Measurements from ENCODE around the gene CCDC106. TPM values are rescaled to one million over a fixed set of nuclear protein-coding genes. Genes with fewer than 3 reads are reported as not detected.

Gene CCDC106
- total RNA-seq, 6 experiments from 2014 or later = 6.1 to 19.7 (median 9.8) TPM

DNA sequence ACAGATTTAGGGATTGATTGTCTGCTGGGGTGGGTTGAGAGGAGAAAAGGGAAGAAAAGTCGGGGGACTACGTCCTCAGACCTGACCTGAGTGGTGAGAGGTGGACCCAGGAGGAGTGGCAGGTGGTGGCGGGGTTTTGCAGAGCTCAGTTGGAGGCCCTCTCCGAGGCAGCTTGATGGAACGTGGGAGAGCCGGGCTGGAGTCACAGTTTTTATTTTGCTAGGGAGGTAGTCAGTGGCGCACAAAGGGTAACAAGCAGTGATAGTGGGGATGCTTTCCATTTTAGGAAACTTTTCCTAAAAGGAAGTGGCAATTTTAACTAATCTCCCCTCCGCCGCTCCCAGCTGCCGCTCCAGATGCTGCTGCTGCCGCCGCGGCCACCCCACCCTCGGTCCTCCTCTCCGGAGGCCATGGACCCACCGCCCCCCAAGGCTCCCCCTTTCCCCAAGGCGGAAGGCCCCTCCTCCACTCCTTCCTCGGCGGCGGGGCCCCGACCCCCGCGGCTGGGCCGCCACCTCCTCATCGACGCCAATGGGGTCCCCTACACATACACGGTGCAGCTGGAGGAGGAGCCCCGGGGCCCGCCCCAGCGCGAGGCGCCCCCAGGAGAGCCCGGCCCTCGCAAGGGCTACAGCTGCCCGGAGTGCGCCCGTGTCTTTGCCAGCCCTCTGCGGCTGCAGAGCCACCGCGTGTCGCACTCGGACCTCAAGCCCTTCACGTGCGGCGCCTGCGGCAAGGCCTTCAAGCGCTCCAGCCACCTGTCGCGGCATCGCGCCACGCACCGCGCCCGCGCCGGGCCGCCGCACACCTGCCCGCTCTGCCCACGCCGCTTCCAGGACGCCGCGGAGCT, 5.6 kb upstream of the CCDC106 start:
- Histone ChIP-seq H3K4me1 (peaks cover 0 to 37% (median 10%) of the 10 kb centered on the region in 4 donors), H3K27ac (peak overlapping the region; percentile 47 to 76 (median 67)), H3K9me3 (no peaks in the 10 kb centered on the region), H3K36me3 (peaks cover 0 to 10% (median 0%) of the 10 kb centered on the region in 4 donors), H3K27me3 (no peaks in the 10 kb centered on the region), H3K4me3 (peak overlapping the region; percentile 74 to 85 (median 81))
- peak; percentile 0 to 3 (median 2) for ATAC-seq
- intact Hi-C loops (cut with DNase I) = no loop called here
- TF ChIP-seq CTCF (IDR thresholded peaks at IDR 0.05) = no peak
- no peak for TF ChIP-seq POLR2A (IDR thresholded peaks at IDR 0.05)
- DNase-seq = peak in 2 of 3 donors; percentile 30 to 71
- 2% methylated on average over 9 of the region's 65 CpGs for WGBS (ENCODE audit: insufficient coverage, low coverage, low lambda C conversion rate, missing lambda C conversion rate)

- H3K4me1 ChIP-seq = peaks cover 0 to 40% (median 12%) of the 10 kb centered on the region in 4 donors
- no peaks in the 10 kb centered on the region for H3K9me3 ChIP-seq
- H3K4me3 ChIP-seq = peak within 1 kb of the TSS; percentile 74 to 85 (median 81)
- intact Hi-C loops (cut with DNase I) = no loop called here
- no peak for TF ChIP-seq CTCF (IDR thresholded peaks at IDR 0.05)
- WGBS (ENCODE audit: insufficient coverage, low coverage, low lambda C conversion rate, missing lambda C conversion rate) = 3% methylated on average over 22 of the region's 56 CpGs
- DNase-seq = peak; percentile 67 to 78 (median 78)
- ATAC-seq = peak; percentile 54 to 62 (median 61)
- no peaks in the 10 kb centered on the region for H3K27me3 ChIP-seq
- peak within 1 kb of the TSS; percentile 63 to 76 (median 67) for H3K27ac ChIP-seq
- peaks cover 0 to 10% (median 0%) of the 10 kb centered on the region in 4 donors for H3K36me3 ChIP-seq
Measured at GRCh38 chr19:55643003-55643886, 4.8 kb upstream of the CCDC106 start, which contains the start of gene ZNF581. Gene ZNF581 (plus strand): TSS chr19:55643649. CDS start chr19:55644572, 923 bp downstream.

DNA sequence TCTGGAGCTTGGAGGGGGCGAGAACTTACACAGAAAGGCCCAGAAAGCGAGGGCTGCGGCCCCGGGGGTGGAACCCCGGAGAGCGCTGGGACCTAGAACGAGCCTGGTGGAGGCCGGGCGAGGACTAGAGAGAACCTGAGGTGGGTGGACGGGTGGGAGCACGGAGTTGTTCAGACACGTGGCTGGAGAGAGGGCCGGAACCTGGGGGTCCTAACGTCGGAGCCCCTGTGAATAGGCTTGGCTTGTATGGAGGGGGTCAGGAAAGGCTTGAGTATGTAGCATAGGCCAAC, 4.2 kb upstream of the CCDC106 start:
- H3K4me3 ChIP-seq = peak overlapping the region; percentile 74 to 85 (median 81)
- H3K9me3 ChIP-seq = no peaks in the 10 kb centered on the region
- peaks cover 0 to 44% (median 12%) of the 10 kb centered on the region in 4 donors for H3K4me1 ChIP-seq
- peak overlapping the region; percentile 63 to 76 (median 67) for H3K27ac ChIP-seq
- ATAC-seq = no peak
- peak in 1 of 3 donors; percentile 57 for DNase-seq
- peaks cover 0 to 10% (median 0%) of the 10 kb centered on the region in 4 donors for H3K36me3 ChIP-seq
- intact Hi-C loops (cut with DNase I) = no loop called here
- 1% methylated on average over 9 of the region's 15 CpGs for WGBS (ENCODE audit: insufficient coverage, low coverage, low lambda C conversion rate, missing lambda C conversion rate)
- H3K27me3 ChIP-seq = no peaks in the 10 kb centered on the region
- TF ChIP-seq POLR2A (IDR thresholded peaks at IDR 0.05) = no peak
- TF ChIP-seq CTCF (IDR thresholded peaks at IDR 0.05) = no peak

DNA sequence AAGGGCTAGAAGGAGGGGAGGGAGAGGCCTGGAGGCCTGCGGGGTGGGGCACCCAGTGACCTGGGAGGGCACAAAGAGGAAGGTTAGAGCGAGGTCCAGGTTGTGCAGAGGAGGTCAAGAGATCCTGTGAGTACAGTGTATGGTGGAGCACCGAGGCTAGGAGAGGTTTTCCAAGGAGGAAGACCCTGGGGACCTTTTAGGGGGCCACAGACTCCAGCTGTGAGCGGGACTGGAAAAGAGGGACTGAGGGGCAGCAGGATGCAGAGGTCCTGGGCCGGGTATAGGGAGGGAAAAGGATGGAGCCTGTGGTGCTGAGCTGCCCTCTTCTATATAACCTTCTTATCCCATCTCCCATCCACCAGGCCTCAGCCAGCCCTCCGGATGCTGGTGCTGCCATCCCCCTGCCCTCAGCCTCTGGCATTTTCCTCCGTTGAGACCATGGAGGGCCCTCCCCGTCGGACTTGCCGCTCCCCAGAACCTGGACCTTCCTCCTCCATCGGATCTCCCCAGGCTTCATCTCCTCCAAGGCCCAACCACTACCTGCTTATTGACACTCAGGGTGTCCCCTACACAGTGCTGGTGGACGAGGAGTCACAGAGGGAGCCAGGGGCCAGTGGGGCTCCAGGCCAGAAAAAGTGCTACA, 3.7 kb upstream of the CCDC106 start:
- Histone ChIP-seq H3K9me3 (no peaks in the 10 kb centered on the region), H3K4me3 (peak overlapping the region; percentile 74 to 85 (median 81)), H3K4me1 (peaks cover 0 to 44% (median 11%) of the 10 kb centered on the region in 4 donors), H3K27me3 (no peaks in the 10 kb centered on the region), H3K36me3 (peaks cover 0 to 10% (median 0%) of the 10 kb centered on the region in 4 donors), H3K27ac (peak overlapping the region; percentile 63 to 76 (median 67))
- DNase-seq (peak in 2 of 3 donors; percentile 24 to 50), ATAC-seq (no peak)
- 34% methylated on average over 8 of the region's 12 CpGs for WGBS (ENCODE audit: insufficient coverage, low coverage, low lambda C conversion rate, missing lambda C conversion rate)
- TF ChIP-seq CTCF (IDR thresholded peaks at IDR 0.05) (no peak), POLR2A (IDR thresholded peaks at IDR 0.05) (no peak)
- intact Hi-C loops (cut with DNase I) = no loop called here
